ENCODE results near the gene GINM1.

Gene GINM1

DNA sequence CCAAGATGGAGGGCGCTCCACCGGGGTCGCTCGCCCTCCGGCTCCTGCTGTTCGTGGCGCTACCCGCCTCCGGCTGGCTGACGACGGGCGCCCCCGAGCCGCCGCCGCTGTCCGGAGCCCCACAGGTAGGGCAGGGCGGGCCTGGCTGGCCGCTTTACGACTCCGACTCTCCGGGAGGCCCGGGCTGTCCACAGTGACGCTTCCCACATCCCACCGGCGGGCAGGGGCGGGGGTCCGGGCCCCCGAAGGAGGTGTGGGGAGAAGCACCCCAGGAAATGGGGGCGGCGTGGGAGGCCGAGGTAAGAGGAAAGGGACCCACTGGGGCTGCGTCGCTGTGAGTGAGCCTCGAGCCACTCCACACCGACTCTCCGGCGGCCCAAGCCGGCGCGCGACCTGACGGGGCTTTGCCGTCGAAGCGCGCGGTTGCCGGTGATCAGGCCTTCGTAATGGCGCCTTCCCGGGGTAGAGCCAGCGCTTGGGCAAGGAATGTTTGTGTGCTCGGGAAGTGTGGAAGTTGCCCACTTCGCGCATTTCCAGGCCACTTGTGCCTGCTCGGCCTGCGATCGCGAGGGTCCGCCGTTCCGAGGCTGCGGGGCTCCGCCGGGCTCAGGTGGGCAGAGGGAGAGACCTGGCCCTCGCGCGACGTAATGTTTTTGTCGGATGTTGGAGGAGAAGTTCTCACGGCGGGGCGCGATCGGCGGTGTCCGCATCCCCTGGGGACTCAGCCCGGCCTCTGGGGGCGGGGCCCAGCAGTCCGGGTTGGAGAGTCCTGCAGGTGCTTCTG lies 427 bp downstream of the GINM1 start:
- no peak for TF ChIP-seq GATA3 (IDR thresholded peaks at IDR 0.05; ENCODE audit: low read depth, low read length)
- TF ChIP-seq GATA2 (IDR thresholded peaks at IDR 0.05; ENCODE audit: low read depth, low read length) = no peak

DNA sequence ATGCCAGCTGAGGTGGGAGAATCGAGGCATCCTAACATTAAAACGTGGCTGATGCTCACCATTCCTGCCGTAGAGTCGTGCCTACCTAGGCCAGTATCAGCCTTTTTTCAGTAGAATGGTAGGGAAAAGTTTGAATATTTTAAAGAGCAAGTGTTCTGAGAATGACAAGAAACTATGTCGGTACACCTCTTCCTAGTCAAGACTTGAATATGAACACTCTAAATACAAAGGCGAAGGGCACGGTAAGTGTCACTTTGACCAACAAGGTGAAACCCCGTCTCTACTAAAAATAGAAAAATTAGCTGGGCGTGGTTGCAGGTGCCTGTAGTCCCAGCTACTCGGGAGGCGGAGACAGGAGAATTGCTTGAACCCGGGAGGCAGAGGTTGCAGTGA lies 1.0 kb downstream of the GINM1 start:
- TF ChIP-seq GATA2 (IDR thresholded peaks at IDR 0.05; ENCODE audit: low read depth, low read length) (no peak), GATA3 (IDR thresholded peaks at IDR 0.05; ENCODE audit: low read depth, low read length) (no peak)

DNA sequence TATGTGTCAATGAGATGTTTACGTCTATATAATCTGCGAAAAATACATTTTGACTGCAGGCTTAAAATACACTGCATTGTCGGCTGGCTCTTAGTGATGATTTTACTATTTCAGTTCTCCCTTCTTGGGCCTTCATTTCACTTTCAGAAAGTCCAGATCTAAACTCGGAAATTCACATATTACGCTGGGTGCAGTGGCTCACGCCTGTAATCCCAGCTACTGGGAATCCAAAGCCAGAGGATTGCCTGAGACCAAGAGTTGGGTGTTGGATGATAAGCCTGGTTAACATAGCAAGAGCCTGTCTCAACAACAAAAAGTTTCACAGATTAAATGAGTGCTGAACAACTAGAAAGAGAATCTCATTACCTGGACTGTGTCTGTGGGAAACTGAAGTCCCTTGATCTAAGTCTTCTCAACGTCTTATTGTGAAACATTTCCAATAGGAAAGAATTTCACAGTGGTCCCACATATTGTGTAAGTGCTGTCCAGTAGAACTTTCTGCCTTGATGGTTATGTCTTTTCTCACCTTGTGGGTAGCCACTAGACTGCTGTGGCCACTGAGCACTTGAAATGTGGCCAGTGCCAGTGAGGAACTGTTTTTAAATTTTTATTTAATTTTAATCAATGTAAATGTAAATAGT lies 1.9 kb downstream of the GINM1 start:
- TF ChIP-seq GATA2 (IDR thresholded peaks at IDR 0.05; ENCODE audit: low read depth, low read length) (no peak), GATA3 (IDR thresholded peaks at IDR 0.05; ENCODE audit: low read depth, low read length) (no peak)

DNA sequence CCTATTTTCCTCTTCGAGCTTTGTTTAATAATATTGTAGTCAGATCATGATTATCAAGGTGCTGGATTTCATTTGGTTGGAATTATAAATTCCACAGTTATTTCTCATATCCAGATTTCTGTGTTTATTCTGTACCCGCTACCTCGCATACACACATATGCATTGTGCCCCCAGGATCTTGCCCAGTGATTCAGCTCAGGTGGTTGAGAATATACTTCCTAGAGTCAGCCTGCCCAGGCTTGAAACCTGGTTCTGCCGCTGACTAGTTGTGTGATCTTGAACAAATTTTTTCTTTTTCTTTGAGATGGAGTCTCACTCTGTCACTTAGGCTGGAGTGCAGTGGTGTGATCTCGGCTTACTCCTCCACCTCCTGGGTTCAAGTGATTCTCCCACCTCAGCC lies 14.7 kb downstream of the GINM1 start:
- TF ChIP-seq GATA3 (IDR thresholded peaks at IDR 0.05; ENCODE audit: low read depth, low read length) (no peak), GATA2 (IDR thresholded peaks at IDR 0.05; ENCODE audit: low read depth, low read length) (no peak)

DNA sequence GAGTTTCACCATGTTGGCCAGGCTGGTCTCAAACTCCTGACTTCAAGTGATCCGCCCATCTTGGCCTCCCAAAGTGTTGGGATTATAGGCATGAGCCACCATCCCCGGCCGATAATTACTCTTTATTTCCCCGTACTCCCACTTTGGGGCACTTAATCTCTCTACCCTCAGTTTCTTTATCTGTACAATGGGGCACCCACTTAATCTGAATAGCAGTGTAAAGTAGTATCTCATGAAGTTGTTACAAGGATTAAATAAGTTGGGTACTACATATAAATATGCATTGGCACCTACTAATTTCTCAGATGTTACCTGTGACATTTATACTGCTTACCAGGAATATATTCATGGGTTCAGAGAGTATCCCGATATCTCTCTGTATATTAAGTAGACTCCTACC lies 15.2 kb downstream of the GINM1 start:
- no peak for TF ChIP-seq GATA3 (IDR thresholded peaks at IDR 0.05; ENCODE audit: low read depth, low read length)
- no peak for TF ChIP-seq GATA2 (IDR thresholded peaks at IDR 0.05; ENCODE audit: low read depth, low read length)

DNA sequence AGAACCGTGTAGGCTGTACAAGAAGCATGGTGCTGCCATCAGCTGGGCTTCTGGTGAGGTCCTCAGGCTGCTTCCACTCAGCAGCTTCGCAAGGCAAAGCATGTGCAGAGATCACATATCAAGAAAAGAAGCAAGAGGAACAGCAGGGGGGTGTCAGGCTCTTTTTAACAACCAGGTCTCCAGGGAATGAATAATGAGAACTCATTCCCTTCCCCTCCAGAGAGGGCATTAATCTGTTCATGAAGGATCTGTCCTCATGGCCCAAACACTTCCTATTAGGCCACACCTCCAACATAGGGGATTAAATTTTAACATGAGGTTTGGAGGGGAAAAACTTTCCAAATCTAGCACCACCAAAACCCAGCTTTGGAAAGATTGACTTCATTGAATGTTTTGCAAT lies 20.0 kb downstream of the GINM1 start:
- TF ChIP-seq GATA3 (IDR thresholded peaks at IDR 0.05; ENCODE audit: low read depth, low read length) (no peak), GATA2 (IDR thresholded peaks at IDR 0.05; ENCODE audit: low read depth, low read length) (no peak)

DNA sequence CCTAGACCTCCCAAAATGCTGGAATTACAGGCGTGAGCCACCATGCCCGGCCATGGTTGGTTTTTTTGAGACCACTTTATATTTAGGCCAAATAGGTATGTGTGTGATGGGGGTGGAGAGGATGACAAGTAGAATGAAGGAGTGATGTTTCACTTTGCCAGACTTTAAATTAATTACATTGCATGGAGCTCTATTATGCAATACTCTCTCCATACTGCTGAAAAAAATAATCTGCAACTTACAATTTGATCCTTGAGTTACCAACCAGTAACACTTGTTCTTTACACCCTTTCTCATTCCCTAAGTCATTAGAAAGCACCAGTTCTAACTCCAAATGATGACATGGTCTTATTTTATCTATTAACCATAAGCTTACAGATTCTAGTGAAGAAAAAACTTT lies 26.8 kb downstream of the GINM1 start:
- TF ChIP-seq GATA3 (IDR thresholded peaks at IDR 0.05; ENCODE audit: low read depth, low read length) = no peak
- no peak for TF ChIP-seq GATA2 (IDR thresholded peaks at IDR 0.05; ENCODE audit: low read depth, low read length)

DNA sequence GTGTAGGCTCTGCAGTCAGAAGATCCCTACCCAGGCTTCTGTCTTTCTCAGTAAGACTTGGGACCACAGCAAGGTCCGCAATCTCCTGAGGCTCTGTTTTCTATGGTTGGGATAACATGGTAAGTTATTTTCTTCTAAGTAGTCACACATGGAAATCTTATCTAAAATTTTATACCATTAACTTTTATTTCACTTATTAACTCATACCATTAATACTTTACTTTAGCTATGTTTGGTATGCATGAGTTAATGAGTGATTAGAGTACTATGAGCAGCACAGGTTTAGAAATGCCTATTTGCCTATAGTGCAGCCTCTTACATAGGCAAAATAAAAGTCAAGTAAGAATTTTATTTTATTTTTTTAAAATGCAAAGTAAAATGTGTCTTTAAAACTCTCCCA lies 27.2 kb downstream of the GINM1 start:
- TF ChIP-seq GATA2 (IDR thresholded peaks at IDR 0.05; ENCODE audit: low read depth, low read length) (no peak), GATA3 (IDR thresholded peaks at IDR 0.05; ENCODE audit: low read depth, low read length) (no peak)

DNA sequence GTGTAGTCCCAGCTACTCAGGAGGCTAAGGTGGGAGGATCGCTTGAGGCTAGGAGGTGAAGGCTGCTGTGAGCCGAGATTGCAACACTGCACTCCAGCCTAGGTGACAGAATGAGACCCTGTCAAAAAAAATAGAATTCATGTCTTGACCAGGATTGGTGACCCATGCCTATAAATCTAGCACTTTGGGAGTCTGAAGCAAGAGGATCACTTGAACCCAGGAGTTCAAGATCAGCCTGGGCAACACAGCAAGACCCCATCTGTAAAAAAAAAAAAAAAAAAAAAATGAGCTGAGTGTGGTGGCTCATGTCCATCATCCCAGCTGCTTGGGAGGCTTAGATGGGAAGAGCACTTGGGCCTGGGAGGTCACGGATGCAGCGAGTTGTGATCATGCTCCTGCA lies 34.3 kb downstream of the GINM1 start:
- TF ChIP-seq GATA2 (IDR thresholded peaks at IDR 0.05; ENCODE audit: low read depth, low read length) = no peak
- no peak for TF ChIP-seq GATA3 (IDR thresholded peaks at IDR 0.05; ENCODE audit: low read depth, low read length)

DNA sequence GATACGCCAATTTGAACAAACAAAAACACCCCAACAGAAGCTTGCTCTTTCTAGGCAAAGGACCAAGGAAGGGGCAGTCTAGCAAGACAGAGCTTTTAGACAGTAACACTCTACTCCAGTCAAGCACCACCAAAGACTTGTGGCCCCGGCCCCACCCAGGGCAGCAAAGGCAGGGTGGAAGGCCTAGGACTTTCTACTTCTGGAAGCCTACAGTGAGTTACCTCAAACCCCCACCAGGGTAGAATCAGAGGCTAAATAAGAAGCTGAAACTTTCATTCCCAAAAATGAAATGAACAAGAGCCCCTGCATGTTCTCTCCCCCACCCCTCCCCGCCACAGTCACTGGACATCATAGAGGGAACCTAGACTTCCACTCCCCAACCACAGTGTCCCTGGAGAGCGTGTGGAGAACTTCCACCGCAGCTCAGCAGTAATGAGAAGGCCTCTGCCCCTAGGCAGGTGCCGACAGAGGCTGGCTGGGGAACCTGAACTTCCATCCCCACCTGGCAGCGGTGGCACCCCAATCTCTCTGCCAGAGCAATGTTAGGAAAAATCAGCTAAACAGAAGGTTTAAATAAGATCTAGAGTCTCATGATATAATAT lies 42.3 kb downstream of the GINM1 start:
- TF ChIP-seq GATA3 (IDR thresholded peaks at IDR 0.05; ENCODE audit: low read depth, low read length) = no peak
- no peak for TF ChIP-seq GATA2 (IDR thresholded peaks at IDR 0.05; ENCODE audit: low read depth, low read length)

DNA sequence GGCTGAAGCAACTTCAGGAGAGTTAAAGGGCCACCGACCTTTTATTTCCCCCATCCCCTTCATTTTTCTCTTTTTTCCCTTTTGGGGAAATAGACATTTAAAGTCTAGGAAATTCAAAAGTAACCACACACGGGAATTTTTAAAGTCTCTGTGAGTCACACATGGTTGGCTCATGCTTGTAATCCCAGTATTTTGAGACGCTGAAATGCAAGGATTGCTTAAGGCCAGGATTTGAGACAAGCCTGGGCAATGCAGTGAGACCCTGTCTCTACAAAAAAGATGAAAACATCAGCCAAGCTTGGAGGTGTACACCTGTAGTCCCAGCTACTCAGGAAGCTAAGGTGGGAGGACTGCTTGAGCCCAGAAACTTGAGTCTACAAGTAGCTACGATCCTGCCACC lies 48.2 kb downstream of the GINM1 start:
- no peak for TF ChIP-seq GATA3 (IDR thresholded peaks at IDR 0.05; ENCODE audit: low read depth, low read length)
- TF ChIP-seq GATA2 (IDR thresholded peaks at IDR 0.05; ENCODE audit: low read depth, low read length) = no peak

DNA sequence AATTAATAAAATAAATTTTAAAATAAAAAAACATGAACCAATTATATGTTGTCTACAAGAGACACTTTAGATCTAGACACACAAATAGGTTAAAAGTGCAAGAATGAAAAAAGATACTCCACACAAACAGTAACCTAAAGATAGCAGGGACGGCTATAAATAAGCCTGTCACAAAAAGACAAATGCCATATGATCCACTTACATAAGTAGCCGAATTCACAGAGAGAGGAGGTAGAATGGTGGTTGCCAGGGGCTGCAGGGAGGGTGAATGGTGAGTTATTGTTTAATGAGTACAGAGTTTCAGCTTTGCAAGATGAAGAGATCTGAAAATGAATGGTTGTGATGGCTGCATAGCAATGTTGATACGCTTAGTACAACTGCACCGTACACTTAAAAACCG lies 49.6 kb downstream of the GINM1 start:
- TF ChIP-seq GATA2 (IDR thresholded peaks at IDR 0.05; ENCODE audit: low read depth, low read length) (no peak), GATA3 (IDR thresholded peaks at IDR 0.05; ENCODE audit: low read depth, low read length) (no peak)

DNA sequence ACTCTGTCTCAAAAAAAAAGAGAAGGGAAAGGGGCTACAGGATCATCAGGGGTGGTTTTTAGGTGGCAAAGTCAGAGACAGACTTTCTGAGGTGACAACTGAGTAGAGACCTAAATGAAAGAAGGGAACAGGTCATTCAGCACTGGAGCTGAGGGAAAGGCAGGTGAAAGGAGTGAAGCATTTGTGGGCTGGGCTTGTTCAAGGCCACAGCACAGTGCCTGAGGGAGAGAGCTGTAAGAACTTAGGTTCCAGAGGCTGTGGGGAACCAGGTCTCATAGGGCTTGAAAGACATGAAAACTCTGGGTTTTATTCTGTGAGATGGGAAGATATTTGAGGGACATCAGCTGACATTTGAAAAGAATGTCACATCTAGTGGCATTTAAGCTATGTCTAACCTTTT lies 61.5 kb downstream of the GINM1 start:
- TF ChIP-seq GATA3 (IDR thresholded peaks at IDR 0.05; ENCODE audit: low read depth, low read length) = no peak
- no peak for TF ChIP-seq GATA2 (IDR thresholded peaks at IDR 0.05; ENCODE audit: low read depth, low read length)

DNA sequence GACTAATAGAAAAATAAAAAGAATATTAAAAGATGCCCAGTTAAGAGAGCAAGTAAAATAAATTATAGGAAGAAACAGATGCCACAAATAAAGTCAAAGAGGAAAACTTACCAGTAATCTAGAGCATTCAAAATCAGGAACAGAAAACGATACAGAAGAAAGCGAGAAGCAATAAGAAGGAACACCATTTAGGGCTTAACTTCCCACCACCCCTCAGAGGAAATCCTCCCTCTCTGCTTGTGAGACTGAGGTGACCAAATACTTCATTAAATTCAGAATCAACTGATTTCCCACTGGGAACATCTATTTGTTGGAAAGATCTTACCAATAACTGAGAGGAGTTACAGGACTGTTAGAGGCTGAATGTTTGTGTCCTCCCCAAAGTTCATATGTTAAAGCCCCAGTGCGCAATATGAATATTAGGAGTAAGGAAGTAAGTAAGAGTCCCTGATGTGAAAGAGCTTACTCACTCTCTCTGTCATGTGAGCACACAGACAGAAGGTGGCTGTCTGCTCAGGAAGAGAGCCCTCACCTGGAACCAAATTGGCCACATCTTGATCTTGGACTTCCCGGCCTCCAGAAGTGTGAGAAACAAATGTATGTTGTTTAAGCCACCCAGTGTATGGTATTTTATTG lies 62.8 kb downstream of the GINM1 start:
- no peak for TF ChIP-seq GATA2 (IDR thresholded peaks at IDR 0.05; ENCODE audit: low read depth, low read length)
- TF ChIP-seq GATA3 (IDR thresholded peaks at IDR 0.05; ENCODE audit: low read depth, low read length) = no peak

Measured in SH-SY5Y (cell line).